ENCODE data around the gene SLAIN2.

- TF ChIP-seq POLR2A (IDR thresholded peaks at IDR 0.05) (no peak), POLR2AphosphoS5 (IDR thresholded peaks at IDR 0.05) (no peak), CTCF (IDR thresholded peaks at IDR 0.05) (no peak), EP300 (IDR thresholded peaks at IDR 0.05) (no peak)
These were observed 67.9 kb downstream of the SLAIN2 start for GRCh38 chr4:48409203-48409602.

All from upper lobe of left lung (tissue), 4 donors.